Activated naive CD4-positive, alpha-beta T cell treated with anti-CD3 and anti-CD28 coated beads, Interleukin-2, amount 10 ng/mL, durations not matched to agents 7 days and 5 days (primary cell): ENCODE results near the gene THBS2.
"Not testable (repeated sequence)": the region's sequence is repeated elsewhere in the genome, so short reads cannot be mapped to it uniquely, and the experiment has no call there.

Experiments
- CTCF ChIA-PET: fragments of 350-600 bp; sonication (Branson Sonifier 250); formaldehyde crosslinking; loops from one replicate; lab custom pipeline; 2021; ENCODE audit warnings: antibody characterized with exemption; lab: Charles Lee
- DNase-seq: peaks from one replicate; pipeline ENCODE4 v3.0.0-alpha.2; 2020
- H3K27ac Mint-ChIP-seq: one replicate; pipeline ENCODE4 v1.8.0; 2021; ENCODE audit warnings: mild to moderate bottlenecking, moderate library complexity, mixed read lengths
- H3K27me3 Mint-ChIP-seq: one replicate; pipeline ENCODE4 v1.8.0; 2021; ENCODE audit warnings: mild to moderate bottlenecking, mixed read lengths
- H3K36me3 Mint-ChIP-seq: one replicate; pipeline ENCODE4 v1.8.0; 2021; ENCODE audit warnings: mixed read lengths
- H3K4me1 Mint-ChIP-seq: one replicate; pipeline ENCODE4 v1.8.0; 2021; ENCODE audit warnings: mixed read lengths
- H3K4me3 Mint-ChIP-seq: one replicate; pipeline ENCODE4 v1.8.0; 2021; ENCODE audit warnings: mild to moderate bottlenecking, moderate library complexity, mixed read lengths
- H3K9me3 Mint-ChIP-seq: one replicate; pipeline ENCODE4 v1.8.0; 2021; ENCODE audit warnings: mixed read lengths

The THBS2 gene

GRCh38 chr6:169265486-169266131, 12.0 kb upstream of the THBS2 start:
- H3K36me3 Mint-ChIP-seq: no peaks in the 10 kb centered on the region
- no peaks in the 10 kb centered on the region for H3K9me3 Mint-ChIP-seq
- no peak overlapping the region for H3K27ac Mint-ChIP-seq
- DNase-seq: no peak
- H3K4me3 Mint-ChIP-seq: no peak overlapping the region
- CTCF ChIA-PET: no interaction called here
- peaks cover 6% of the 10 kb centered on the region for H3K27me3 Mint-ChIP-seq
- no peaks in the 10 kb centered on the region for H3K4me1 Mint-ChIP-seq

- Mint-ChIP-seq H3K9me3 (no peaks in the 10 kb centered on the region), H3K27ac (no peak overlapping the region)
- CTCF ChIA-PET: no interaction called here
Measured at GRCh38 chr6:169263836-169264608, 10.4 kb upstream of the THBS2 start.

GRCh38 chr6:169263374-169263773, 9.7 kb upstream of the THBS2 start:
- CTCF ChIA-PET: no interaction called here
- H3K27me3 Mint-ChIP-seq: peaks cover 6% of the 10 kb centered on the region
- no peak for DNase-seq
- no peaks in the 10 kb centered on the region for H3K4me1 Mint-ChIP-seq
- H3K27ac Mint-ChIP-seq: no peak overlapping the region
- no peaks in the 10 kb centered on the region for H3K9me3 Mint-ChIP-seq
- no peaks in the 10 kb centered on the region for H3K36me3 Mint-ChIP-seq
- no peak overlapping the region for H3K4me3 Mint-ChIP-seq

More at GRCh38 chr6:169263836-169264608, 10.4 kb upstream of the THBS2 start:
- no peaks in the 10 kb centered on the region for H3K4me1 Mint-ChIP-seq
- H3K4me3 Mint-ChIP-seq: no peak overlapping the region
- H3K36me3 Mint-ChIP-seq: no peaks in the 10 kb centered on the region
- peaks cover 6% of the 10 kb centered on the region for H3K27me3 Mint-ChIP-seq
- DNase-seq: no peak

GRCh38 chr6:169262602-169263001, 9.0 kb upstream of the THBS2 start:
- H3K4me1 Mint-ChIP-seq, H3K36me3 Mint-ChIP-seq, H3K4me3 Mint-ChIP-seq, DNase-seq, CTCF ChIA-PET, H3K27me3 Mint-ChIP-seq, H3K27ac Mint-ChIP-seq, H3K9me3 Mint-ChIP-seq: not testable (repeated sequence)

- no peak overlapping the region for H3K27ac Mint-ChIP-seq
- H3K4me1 Mint-ChIP-seq: no peaks in the 10 kb centered on the region
- peaks cover 50% of the 10 kb centered on the region for H3K27me3 Mint-ChIP-seq
- H3K4me3 Mint-ChIP-seq: no peak overlapping the region
- no peaks in the 10 kb centered on the region for H3K9me3 Mint-ChIP-seq
- no peak for DNase-seq
- no peaks in the 10 kb centered on the region for H3K36me3 Mint-ChIP-seq
- CTCF ChIA-PET: no interaction called here
Measured at GRCh38 chr6:169256518-169256917, 2.9 kb upstream of the THBS2 start.

GRCh38 chr6:169256061-169256460, 2.4 kb upstream of the THBS2 start:
- no peaks in the 10 kb centered on the region for H3K4me1 Mint-ChIP-seq
- no peak overlapping the region for H3K27ac Mint-ChIP-seq
- H3K27me3 Mint-ChIP-seq: peaks cover 55% of the 10 kb centered on the region
- CTCF ChIA-PET: no interaction called here
- no peaks in the 10 kb centered on the region for H3K9me3 Mint-ChIP-seq
- no peak overlapping the region for H3K4me3 Mint-ChIP-seq
- no peak for DNase-seq
- no peaks in the 10 kb centered on the region for H3K36me3 Mint-ChIP-seq

GRCh38 chr6:169255643-169256042, 2.0 kb upstream of the THBS2 start:
- no peaks in the 10 kb centered on the region for H3K4me1 Mint-ChIP-seq
- H3K27ac Mint-ChIP-seq: no peak overlapping the region
- H3K36me3 Mint-ChIP-seq: no peaks in the 10 kb centered on the region
- CTCF ChIA-PET: no interaction called here
- H3K9me3 Mint-ChIP-seq: no peaks in the 10 kb centered on the region
- DNase-seq: no peak
- peaks cover 58% of the 10 kb centered on the region for H3K27me3 Mint-ChIP-seq
- no peak overlapping the region for H3K4me3 Mint-ChIP-seq

- DNase-seq: no peak
- H3K9me3 Mint-ChIP-seq: no peaks in the 10 kb centered on the region
- H3K36me3 Mint-ChIP-seq: no peaks in the 10 kb centered on the region
- H3K27ac Mint-ChIP-seq: no peak overlapping the region
- CTCF ChIA-PET: no interaction called here
- H3K27me3 Mint-ChIP-seq: peaks cover 59% of the 10 kb centered on the region
- no peak overlapping the region for H3K4me3 Mint-ChIP-seq
- no peaks in the 10 kb centered on the region for H3K4me1 Mint-ChIP-seq
Measured at GRCh38 chr6:169254456-169255316, 1.0 kb upstream of the THBS2 start.

- H3K36me3 Mint-ChIP-seq: no peaks in the 10 kb centered on the region
- no peak for DNase-seq
- no peaks in the 10 kb centered on the region for H3K4me1 Mint-ChIP-seq
- peaks cover 5% of the 10 kb centered on the region for H3K9me3 Mint-ChIP-seq
- H3K4me3 Mint-ChIP-seq: no peak overlapping the region
- H3K27ac Mint-ChIP-seq: no peak overlapping the region
- CTCF ChIA-PET: no interaction called here
- peaks cover 63% of the 10 kb centered on the region for H3K27me3 Mint-ChIP-seq
Measured at GRCh38 chr6:169252505-169253189, 999 bp downstream of the THBS2 start.

- DNase-seq: no peak
- Mint-ChIP-seq H3K36me3 (no peaks in the 10 kb centered on the region), H3K4me3 (no peak overlapping the region), H3K9me3 (peaks cover 11% of the 10 kb centered on the region), H3K27me3 (peaks cover 63% of the 10 kb centered on the region), H3K4me1 (no peaks in the 10 kb centered on the region), H3K27ac (no peak overlapping the region)
- CTCF ChIA-PET: no interaction called here
Measured at GRCh38 chr6:169251822-169252504, 1.7 kb downstream of the THBS2 start.

GRCh38 chr6:169251371-169251802, 2.3 kb downstream of the THBS2 start:
- DNase-seq: no peak
- CTCF ChIA-PET: no interaction called here

GRCh38 chr6:169250660-169251059, 3.0 kb downstream of the THBS2 start:
- Mint-ChIP-seq H3K27ac (no peak overlapping the region), H3K4me1 (no peaks in the 10 kb centered on the region), H3K9me3 (peaks cover 11% of the 10 kb centered on the region), H3K27me3 (peaks cover 54% of the 10 kb centered on the region), H3K36me3 (no peaks in the 10 kb centered on the region), H3K4me3 (no peak overlapping the region)
- CTCF ChIA-PET: no interaction called here
- DNase-seq: no peak

More at GRCh38 chr6:169251371-169251802, 2.3 kb downstream of the THBS2 start:
- H3K27ac Mint-ChIP-seq: no peak overlapping the region
- H3K4me3 Mint-ChIP-seq: no peak overlapping the region
- H3K4me1 Mint-ChIP-seq: no peaks in the 10 kb centered on the region
- no peaks in the 10 kb centered on the region for H3K36me3 Mint-ChIP-seq
- peaks cover 61% of the 10 kb centered on the region for H3K27me3 Mint-ChIP-seq
- peaks cover 11% of the 10 kb centered on the region for H3K9me3 Mint-ChIP-seq

GRCh38 chr6:169249057-169249456, 4.6 kb downstream of the THBS2 start:
- DNase-seq: no peak
- Mint-ChIP-seq H3K27me3 (peaks cover 38% of the 10 kb centered on the region), H3K9me3 (peaks cover 11% of the 10 kb centered on the region), H3K36me3 (no peaks in the 10 kb centered on the region), H3K4me1 (no peaks in the 10 kb centered on the region), H3K4me3 (no peak overlapping the region), H3K27ac (no peak overlapping the region)
- CTCF ChIA-PET: no interaction called here
